HepG2 (cell line): ENCODE data around the gene MREG. TPM values are rescaled to one million over a fixed set of nuclear protein-coding genes. Genes with fewer than 3 reads are reported as not detected.

Experiments
- ATAC-seq: fragments of 200-7000 bp; cut with Tn5 transposase; 3 replicates; pipeline ENCODE4 v1.9.1; 2020; ENCODE audit warnings: mild to moderate bottlenecking, moderate library complexity
- BruUV-seq: library from RNA; stranded (reverse); fragments of 400-500 nt; replicated peaks from 2 replicates; lab custom pipeline; 2021; lab: Mats Ljungman, UMichigan
- CTCF ChIA-PET: fragments of 300-600 bp; formaldehyde crosslinking; extraction: SDS; loops from one replicate; lab custom pipeline; 2021; ENCODE audit warnings: low total read pairs, inconsistent platforms, low intra/inter-chr PET ratio; lab: Yijun Ruan, JAX
- POLR2A ChIA-PET: fragments of 350-600 bp; sonication (Branson Sonifier 250); formaldehyde crosslinking; loops from one replicate; lab custom pipeline; 2020; ENCODE audit warnings: antibody characterized with exemption, inconsistent platforms; lab: Yijun Ruan, JAX
- DNase-seq: peaks from one replicate; pipeline ENCODE4 v3.0.0-alpha.2; 2015; ENCODE audit warnings: low spot score
- FAIRE-seq: peaks from 3 replicates; lab custom pipeline; 2011; peaks lifted over from hg19 to GRCh38; lab: Jason Lieb, UNC
- H2AFZ ChIP-seq: one replicate; pipeline ENCODE4 v1.6.1; 2011; ENCODE audit warnings: low read length, inconsistent platforms
- H3K27ac ChIP-seq: fragments of 300-600 bp; 3 replicates; pipeline ENCODE4 v1.8.0; 2011; ENCODE audit warnings: mixed run types, mild to moderate bottlenecking, mixed read lengths, low read length, inconsistent platforms; ENCODE audit not compliant: insufficient read depth; ENCODE audit errors: extremely low read length
- H3K27me3 ChIP-seq, 2 experiments: fragments of 200-600 bp in 1 of 2; 2 replicates in 1 of 2; 3 replicates in 1 of 2; pipeline versions ENCODE4 v1.6.0 to v1.8.0; 2011; ENCODE audit warnings: low read length in 2 of 2, mild to moderate bottlenecking in 2 of 2, moderate library complexity in 2 of 2, inconsistent platforms in 1 of 2; ENCODE audit not compliant: insufficient read depth in 2 of 2, control insufficient read depth in 1 of 2
- H3K36me3 ChIP-seq, 2 experiments: fragments of 200-600 bp in 1 of 2; replicated peaks in 1 of 2; 2 replicates in 1 of 2; 3 replicates in 1 of 2; pipeline versions ENCODE4 v1.5.1 to v1.8.0; 2011; ENCODE audit warnings: low read length in 2 of 2, inconsistent platforms in 1 of 2; ENCODE audit not compliant: insufficient read depth in 2 of 2, control insufficient read depth in 1 of 2
- H3K4me1 ChIP-seq: 2 replicates; pipeline ENCODE4 v1.5.1; 2012; ENCODE audit warnings: low read length, inconsistent platforms; ENCODE audit not compliant: insufficient read depth
- H3K4me2 ChIP-seq: 2 replicates; pipeline ENCODE4 v1.6.0; 2011; ENCODE audit warnings: low read depth, low read length, inconsistent platforms
- H3K4me3 ChIP-seq, 3 experiments: fragments of 200-600 bp in 1 of 3; sonication (generic), shearing (Covaris generic) in 1 of 3; replicated peaks in 1 of 3; 2 replicates each; pipeline ENCODE4 v1.5.1; 2011 to 2016; ENCODE audit warnings: low read length in 3 of 3, inconsistent platforms in 2 of 3, low read depth in 2 of 3, mild to moderate bottlenecking in 2 of 3, control low read depth in 1 of 3, mixed read lengths in 1 of 3; ENCODE audit not compliant: insufficient read depth in 1 of 3
- H3K79me2 ChIP-seq: one replicate; pipeline ENCODE4 v1.6.1; 2011; ENCODE audit warnings: low read length, inconsistent platforms; ENCODE audit not compliant: insufficient read depth
- H3K9ac ChIP-seq: 2 replicates; pipeline ENCODE4 v1.6.0; 2011; ENCODE audit warnings: mild to moderate bottlenecking, low read depth, low read length, inconsistent platforms; ENCODE audit not compliant: insufficient read depth
- H3K9me3 ChIP-seq: 2 replicates; pipeline ENCODE4 v1.5.1; 2012; ENCODE audit warnings: mild to moderate bottlenecking, low read length
- H4K20me1 ChIP-seq: 2 replicates; pipeline ENCODE4 v1.6.0; 2011; ENCODE audit warnings: inconsistent platforms, mild to moderate bottlenecking, low read length, moderate library complexity; ENCODE audit not compliant: insufficient read depth
- BORCS8-MEF2B ChIP-seq: sonication (generic); formaldehyde crosslinking; IDR thresholded peaks from 2 replicates; pipeline ENCODE4 v1.8.0; 2022; ENCODE audit warnings: mild to moderate bottlenecking, missing genetic modification reagents
- EEA1 ChIP-seq: sonication (generic); formaldehyde crosslinking; IDR thresholded peaks from 2 replicates; pipeline ENCODE4 v1.5.1; 2020; ENCODE audit warnings: mild to moderate bottlenecking, missing genetic modification reagents, borderline replicate concordance
- FOSL2 ChIP-seq: sonication (generic); formaldehyde crosslinking; IDR thresholded peaks from 2 replicates; pipeline ENCODE4 v1.4.0; 2020; ENCODE audit warnings: missing genetic modification reagents
- HDAC6 ChIP-seq: fragments of 200-600 bp; sonication (generic); IDR thresholded peaks from 2 replicates; pipeline ENCODE4 v1.7.0; 2017; ENCODE audit warnings: mild to moderate bottlenecking, antibody characterized with exemption, low read length, low read depth
- HNRNPK ChIP-seq: fragments of 200-400 bp; formaldehyde crosslinking; IDR thresholded peaks from 2 replicates; pipeline ENCODE4 v1.6.1; 2018; ENCODE audit warnings: low read length, low read depth, moderate library complexity, mild to moderate bottlenecking; ENCODE audit not compliant: poor library complexity, severe bottlenecking
- HOXA3 ChIP-seq: sonication (generic); formaldehyde crosslinking; IDR thresholded peaks from 2 replicates; pipeline ENCODE4 v1.5.0; 2020; ENCODE audit warnings: missing genetic modification reagents
- ISL2 ChIP-seq: sonication (generic); formaldehyde crosslinking; IDR thresholded peaks from 2 replicates; pipeline ENCODE4 v1.5.0; 2020; ENCODE audit warnings: missing genetic modification reagents
- KLF13 ChIP-seq: sonication (generic); formaldehyde crosslinking; IDR thresholded peaks from 2 replicates; pipeline ENCODE4 v1.4.0; 2020; ENCODE audit warnings: mild to moderate bottlenecking, missing genetic modification reagents
- NCOA2 ChIP-seq: sonication (generic); formaldehyde crosslinking; IDR thresholded peaks from 2 replicates; pipeline ENCODE4 v1.8.0; 2022; ENCODE audit warnings: inconsistent platforms
- NR2F6 ChIP-seq, 2 experiments: IDR thresholded peaks; 2 replicates each; pipeline ENCODE4 v1.6.1; 2016; ENCODE audit warnings: antibody characterized with exemption in 1 of 2, mild to moderate bottlenecking in 1 of 2
- RXRB ChIP-seq: IDR thresholded peaks from 2 replicates; pipeline ENCODE4 v1.6.1; 2016; ENCODE audit warnings: borderline replicate concordance, missing genetic modification reagents, missing compliant biosample characterization
- TCF7 ChIP-seq: sonication (generic); IDR thresholded peaks from 2 replicates; pipeline ENCODE4 v1.6.1; 2016; ENCODE audit warnings: antibody characterized with exemption, low read depth
- XRCC5 ChIP-seq: fragments of 200-400 bp; formaldehyde crosslinking; optimal IDR thresholded peaks from 2 replicates; pipeline ENCODE3; 2017; ENCODE audit warnings: mild to moderate bottlenecking, low read length
- YEATS4 ChIP-seq: sonication (generic); formaldehyde crosslinking; IDR thresholded peaks from 2 replicates; pipeline ENCODE4 v1.4.0; 2020; ENCODE audit warnings: missing genetic modification reagents, borderline replicate concordance
- ZNF207 ChIP-seq: fragments of 450-650 bp; IDR thresholded peaks from 2 replicates; pipeline ENCODE4 v1.6.1; 2016; ENCODE audit warnings: antibody characterized with exemption, borderline replicate concordance
- ZNF530 ChIP-seq: sonication (generic); formaldehyde crosslinking; IDR thresholded peaks from 2 replicates; pipeline ENCODE4 v1.5.0; 2020; ENCODE audit warnings: low read depth, mild to moderate bottlenecking, missing genetic modification reagents
- ZNF570 ChIP-seq: sonication (generic); formaldehyde crosslinking; IDR thresholded peaks from 2 replicates; pipeline ENCODE4 v1.4.0; 2020; ENCODE audit warnings: mild to moderate bottlenecking, missing genetic modification reagents, borderline replicate concordance
- ZNF781 ChIP-seq: sonication (generic); formaldehyde crosslinking; IDR thresholded peaks from 2 replicates; pipeline ENCODE4 v1.5.1; 2020; ENCODE audit warnings: borderline replicate concordance, mild to moderate bottlenecking, missing genetic modification reagents; ENCODE audit errors: not compliant biosample characterization
- WGBS: methylation state at CpG from one replicate; pipeline ENCODE4 v1.1.6; 2017; ENCODE audit warnings: low lambda C conversion rate; 5-methylcytosine and 5-hydroxymethylcytosine counted together
- in situ Hi-C: cut with HindIII; loops from 2 replicates; pipeline ENCODE4 v1.10.0; 2017; ENCODE audit warnings: low pct_unique_long_range_greater_than_20kb; ENCODE audit not compliant: extremely low pct_ligation_motif_present
- intact Hi-C: fragments of 100-400 bp; cut with micrococcal nuclease; formaldehyde crosslinking; loops from one replicate; pipeline ENCODE4 v1.10.0; 2022; ENCODE audit not compliant: unreplicated experiment
- polyA plus RNA-seq, 8 experiments: library from polyadenylated mRNA; depleted of rRNA in 3 of 8; stranded (reverse) in 7 of 8; unstranded in 1 of 8; fragments of >200 nt; fragmentation: Illumina TruSeq in 4 of 8; extraction: Trizol in 4 of 8; gene quantifications; 2 replicates each; pipeline versions ENCODE4 v1.2.1 to v1.2.3, GENCODE V29; 2011 to 2016; ENCODE audit warnings: low read depth in 4 of 8, missing spikeins in 1 of 8, mixed read lengths in 1 of 8; ENCODE audit not compliant: insufficient read depth in 1 of 8
- total RNA-seq, 5 experiments: library from RNA; depleted of rRNA; stranded (reverse); fragments of >200 nt; fragmentation: Illumina TruSeq; extraction: Trizol; gene quantifications; 2 replicates each; pipeline ENCODE4 v1.2.3, GENCODE V29; 2016; ENCODE audit warnings: low read depth in 1 of 5
- TF ChIP-seq, protein P1 (sequence below): sonication (generic); formaldehyde crosslinking; IDR thresholded peaks from 2 replicates; pipeline ENCODE4 v1.5.1; 2020; ENCODE audit warnings: missing genetic modification reagents, mild to moderate bottlenecking, borderline replicate concordance
- TF ChIP-seq, protein P2 (sequence below): sonication (generic); formaldehyde crosslinking; IDR thresholded peaks from 2 replicates; pipeline ENCODE4 v1.4.0; 2020; ENCODE audit warnings: missing genetic modification reagents
- TF ChIP-seq, protein P3 (sequence below): sonication (generic); formaldehyde crosslinking; IDR thresholded peaks from 2 replicates; pipeline ENCODE4 v1.5.0; 2020; ENCODE audit warnings: mild to moderate bottlenecking, missing genetic modification reagents, borderline replicate concordance

Gene MREG
- total and polyA plus RNA-seq, 2 of the 13 experiments (the other 11 are each of a cell fraction or from before 2014, with no cell fraction given), result 7.5 to 23.3 TPM

DNA sequence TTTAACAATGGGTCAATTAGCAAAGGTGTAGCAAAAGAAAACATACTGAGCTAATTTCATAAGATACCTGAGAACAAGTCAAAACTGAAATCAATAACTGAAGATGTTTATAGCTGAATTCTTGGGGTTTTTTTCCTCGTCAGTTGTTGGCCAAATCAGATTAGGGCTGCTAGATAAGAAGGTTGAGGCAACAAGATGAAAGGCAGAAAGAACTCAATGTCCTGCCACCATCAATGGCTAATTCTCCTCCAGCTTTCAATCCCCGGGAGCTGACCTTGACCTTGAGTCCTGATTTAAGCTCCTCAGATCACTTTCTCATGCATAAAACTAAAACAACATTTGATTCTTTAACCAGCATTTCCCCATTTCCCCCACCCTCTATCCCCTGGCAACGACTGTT is 61.8 kb downstream of the MREG start:
- intact Hi-C loops, result no loop called here
- TF ChIP-seq RXRB (CRISPR knock-in tag) (peak; percentile 28; the same call in 1 of the 2 replicates), HDAC6 (no peak), KLF13 (CRISPR knock-in tag) (no peak), ZNF570 (CRISPR knock-in tag) (no peak), BORCS8-MEF2B (no peak), FOSL2 (CRISPR knock-in tag) (no peak), HOXA3 (CRISPR knock-in tag) (no peak), XRCC5 (no peak), HNRNPK (no peak), ISL2 (CRISPR knock-in tag) (peak; percentile 73), ZNF530 (CRISPR knock-in tag) (no peak), NR2F6 (IDR thresholded peaks at IDR 0.05) (peak; percentile 41; the same call in 1 of the 2 replicates), NR2F6 (CRISPR knock-in tag; IDR thresholded peaks at IDR 0.05) (peak; percentile 45; the same call in 1 of the 2 replicates), NCOA2 (peak; percentile 70; the same call in 1 of the 2 replicates), ZNF781 (no peak), ZNF207 (no peak), EEA1 (CRISPR knock-in tag) (no peak), YEATS4 (CRISPR knock-in tag) (no peak), TCF7 (peak; percentile 76)
- TF ChIP-seq, protein P1, sequence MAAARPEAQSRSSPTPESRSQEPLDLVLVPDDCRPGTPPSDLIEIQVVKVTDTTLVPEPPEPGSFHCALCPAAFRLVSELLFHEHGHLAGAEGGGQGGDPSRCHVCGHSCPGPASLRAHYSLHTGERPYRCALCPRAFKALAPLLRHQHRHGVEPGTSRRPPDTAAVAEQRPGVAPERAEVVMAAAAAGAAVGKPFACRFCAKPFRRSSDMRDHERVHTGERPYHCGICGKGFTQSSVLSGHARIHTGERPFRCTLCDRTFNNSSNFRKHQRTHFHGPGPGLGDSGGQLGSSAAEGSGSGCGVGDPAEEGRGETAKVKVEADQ (CRISPR knock-in tag), result no peak
- TF ChIP-seq, protein P2, sequence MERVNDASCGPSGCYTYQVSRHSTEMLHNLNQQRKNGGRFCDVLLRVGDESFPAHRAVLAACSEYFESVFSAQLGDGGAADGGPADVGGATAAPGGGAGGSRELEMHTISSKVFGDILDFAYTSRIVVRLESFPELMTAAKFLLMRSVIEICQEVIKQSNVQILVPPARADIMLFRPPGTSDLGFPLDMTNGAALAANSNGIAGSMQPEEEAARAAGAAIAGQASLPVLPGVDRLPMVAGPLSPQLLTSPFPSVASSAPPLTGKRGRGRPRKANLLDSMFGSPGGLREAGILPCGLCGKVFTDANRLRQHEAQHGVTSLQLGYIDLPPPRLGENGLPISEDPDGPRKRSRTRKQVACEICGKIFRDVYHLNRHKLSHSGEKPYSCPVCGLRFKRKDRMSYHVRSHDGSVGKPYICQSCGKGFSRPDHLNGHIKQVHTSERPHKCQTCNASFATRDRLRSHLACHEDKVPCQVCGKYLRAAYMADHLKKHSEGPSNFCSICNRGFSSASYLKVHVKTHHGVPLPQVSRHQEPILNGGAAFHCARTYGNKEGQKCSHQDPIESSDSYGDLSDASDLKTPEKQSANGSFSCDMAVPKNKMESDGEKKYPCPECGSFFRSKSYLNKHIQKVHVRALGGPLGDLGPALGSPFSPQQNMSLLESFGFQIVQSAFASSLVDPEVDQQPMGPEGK (CRISPR knock-in tag), result 0 out of 2 replicates have a peak, but pooled peaks have one; percentile 19
- TF ChIP-seq, protein P3, sequence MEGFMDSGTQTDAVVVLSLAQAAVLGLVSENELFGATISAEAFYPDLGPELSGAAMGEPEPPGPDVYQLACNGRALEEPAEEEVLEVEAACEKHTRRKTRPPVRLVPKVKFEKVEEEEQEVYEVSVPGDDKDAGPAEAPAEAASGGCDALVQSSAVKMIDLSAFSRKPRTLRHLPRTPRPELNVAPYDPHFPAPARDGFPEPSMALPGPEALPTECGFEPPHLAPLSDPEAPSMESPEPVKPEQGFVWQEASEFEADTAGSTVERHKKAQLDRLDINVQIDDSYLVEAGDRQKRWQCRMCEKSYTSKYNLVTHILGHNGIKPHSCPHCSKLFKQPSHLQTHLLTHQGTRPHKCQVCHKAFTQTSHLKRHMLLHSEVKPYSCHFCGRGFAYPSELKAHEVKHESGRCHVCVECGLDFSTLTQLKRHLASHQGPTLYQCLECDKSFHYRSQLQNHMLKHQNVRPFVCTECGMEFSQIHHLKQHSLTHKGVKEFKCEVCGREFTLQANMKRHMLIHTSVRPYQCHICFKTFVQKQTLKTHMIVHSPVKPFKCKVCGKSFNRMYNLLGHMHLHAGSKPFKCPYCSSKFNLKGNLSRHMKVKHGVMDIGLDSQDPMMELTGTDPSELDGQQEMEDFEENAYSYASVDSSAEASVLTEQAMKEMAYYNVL, result no peak

More for the DNA sequence above, 61.8 kb downstream of the MREG start:
- peak; percentile 76 for DNase-seq
- in situ Hi-C loops, result loop anchor here (5.0 kb wide), 1 partner anchor 61 kb away; the partner anchor contains the start of gene MREG
- Histone ChIP-seq H3K79me2 (no peaks in the 10 kb centered on the region), H3K4me2 (0 out of 2 replicates have a peak overlapping the region, but pooled peaks have one; percentile 6), H2AFZ (no peak overlapping the region), H3K27ac (no peak overlapping the region), H3K4me3 (no peak overlapping the region), H3K36me3 (peaks cover 0 to 6% of the 10 kb centered on the region in 2 experiments; a peak in 4 of 5 replicates), H3K9ac (no peak overlapping the region), H3K9me3 (no peaks in the 10 kb centered on the region), H4K20me1 (no peaks in the 10 kb centered on the region), H3K4me1 (peaks cover 24% of the 10 kb centered on the region), H3K27me3 (no peaks in the 10 kb centered on the region)
- FAIRE-seq, result peak; percentile 26
- CTCF ChIA-PET, result interaction anchor here (3.3 kb wide), 1 partner anchor 71 kb away, joined by 41 read pairs; no protein-coding TSS in a partner anchor
- WGBS, result 18% methylated on average over 3 of the region's 3 CpGs
- ATAC-seq, result peak; percentile 32
- no TSS peak for BruUV-seq
- POLR2A ChIA-PET, result no interaction called here
